ENCODE measurements around the gene ZNF891. TPM values are rescaled to one million over a fixed set of nuclear protein-coding genes. Genes with fewer than 3 reads are reported as not detected.

The ZNF891 gene
- total RNA-seq, 1 donor, result 1.4 TPM

DNA sequence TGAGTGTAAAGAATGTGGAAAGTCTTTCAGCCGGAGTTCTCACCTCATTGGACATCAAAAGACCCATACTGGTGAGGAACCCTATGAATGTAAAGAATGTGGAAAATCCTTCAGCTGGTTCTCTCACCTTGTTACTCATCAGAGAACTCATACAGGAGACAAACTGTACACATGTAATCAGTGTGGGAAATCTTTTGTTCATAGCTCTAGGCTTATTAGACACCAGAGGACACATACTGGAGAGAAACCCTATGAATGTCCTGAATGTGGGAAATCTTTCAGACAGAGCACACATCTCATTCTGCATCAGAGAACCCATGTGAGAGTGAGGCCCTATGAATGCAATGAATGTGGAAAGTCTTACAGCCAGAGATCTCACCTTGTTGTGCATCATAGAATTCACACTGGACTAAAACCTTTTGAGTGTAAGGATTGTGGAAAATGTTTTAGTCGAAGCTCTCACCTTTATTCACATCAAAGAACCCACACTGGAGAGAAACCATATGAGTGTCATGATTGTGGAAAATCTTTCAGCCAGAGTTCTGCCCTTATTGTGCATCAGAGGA, 26.1 kb upstream of the ZNF891 start:
- Histone ChIP-seq H4K20me1 (ENCODE audit: insufficient read depth, low read length) (no peaks in the 10 kb centered on the region), H2AFZ (ENCODE audit: low read length) (no peak overlapping the region), H3K27ac (ENCODE audit: low read depth, low read length) (no peak overlapping the region), H3K79me2 (ENCODE audit: insufficient read depth, low read length) (no peaks in the 10 kb centered on the region), H3K4me2 (ENCODE audit: insufficient read depth, low read length) (no peak overlapping the region), H3K4me3 (ENCODE audit: insufficient read depth, low read length) (no peak overlapping the region), H3K4me1 (ENCODE audit: insufficient read depth, low read length) (no peaks in the 10 kb centered on the region), H3K9me3 (ENCODE audit: low read depth, low read length) (peaks cover 26% of the 10 kb centered on the region), H3K27me3 (ENCODE audit: insufficient read depth, low read length) (no peaks in the 10 kb centered on the region), H3K36me3 (ENCODE audit: insufficient read depth, low read length) (peaks cover 27% of the 10 kb centered on the region)
- DNase-seq (ENCODE audit: insufficient read length, low spot score, missing footprints), result no peak
- TF ChIP-seq, protein P1, sequence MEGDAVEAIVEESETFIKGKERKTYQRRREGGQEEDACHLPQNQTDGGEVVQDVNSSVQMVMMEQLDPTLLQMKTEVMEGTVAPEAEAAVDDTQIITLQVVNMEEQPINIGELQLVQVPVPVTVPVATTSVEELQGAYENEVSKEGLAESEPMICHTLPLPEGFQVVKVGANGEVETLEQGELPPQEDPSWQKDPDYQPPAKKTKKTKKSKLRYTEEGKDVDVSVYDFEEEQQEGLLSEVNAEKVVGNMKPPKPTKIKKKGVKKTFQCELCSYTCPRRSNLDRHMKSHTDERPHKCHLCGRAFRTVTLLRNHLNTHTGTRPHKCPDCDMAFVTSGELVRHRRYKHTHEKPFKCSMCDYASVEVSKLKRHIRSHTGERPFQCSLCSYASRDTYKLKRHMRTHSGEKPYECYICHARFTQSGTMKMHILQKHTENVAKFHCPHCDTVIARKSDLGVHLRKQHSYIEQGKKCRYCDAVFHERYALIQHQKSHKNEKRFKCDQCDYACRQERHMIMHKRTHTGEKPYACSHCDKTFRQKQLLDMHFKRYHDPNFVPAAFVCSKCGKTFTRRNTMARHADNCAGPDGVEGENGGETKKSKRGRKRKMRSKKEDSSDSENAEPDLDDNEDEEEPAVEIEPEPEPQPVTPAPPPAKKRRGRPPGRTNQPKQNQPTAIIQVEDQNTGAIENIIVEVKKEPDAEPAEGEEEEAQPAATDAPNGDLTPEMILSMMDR (IDR thresholded peaks at IDR 0.05; ENCODE audit: extremely low read depth, low read depth, low read length), result no peak

DNA sequence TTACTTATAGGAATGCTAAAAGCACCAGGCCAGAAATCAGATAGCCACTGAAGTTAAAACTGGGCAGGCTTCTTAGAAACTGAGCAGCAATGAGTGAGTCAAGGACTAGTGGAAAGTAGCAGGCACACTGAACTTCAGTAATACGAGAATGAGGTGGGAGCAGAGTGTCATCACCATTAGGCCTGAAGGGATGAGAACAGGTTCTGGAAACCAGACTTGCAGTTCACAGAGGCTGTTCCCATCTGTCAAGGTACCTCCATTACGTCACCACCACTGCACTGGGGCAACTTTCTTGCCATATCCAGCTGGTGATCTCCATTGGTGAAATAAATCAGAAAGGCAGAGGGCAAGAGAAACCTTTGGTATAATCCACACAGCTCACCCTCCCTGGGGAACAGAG, 15.9 kb upstream of the ZNF891 start:
- no peak for DNase-seq (ENCODE audit: insufficient read length, low spot score, missing footprints)

DNA sequence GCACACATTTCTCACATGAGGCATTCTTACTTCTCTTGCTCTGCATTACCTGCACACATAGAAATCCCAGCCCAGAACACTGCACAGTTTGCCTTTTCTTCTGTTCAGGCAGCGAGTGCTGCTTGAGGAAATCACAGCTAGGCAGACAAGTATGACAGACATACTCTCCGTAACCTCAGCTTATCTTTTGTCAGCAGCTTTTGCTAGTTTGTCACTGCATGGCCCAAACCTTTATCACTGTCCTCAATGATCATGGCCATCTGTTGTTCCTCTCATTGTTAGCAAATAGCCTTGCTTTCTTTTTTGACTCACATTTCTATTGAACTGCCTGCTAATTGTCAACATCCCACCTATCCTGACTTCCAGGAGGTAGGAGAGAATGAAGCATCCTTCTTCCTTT, 5.7 kb upstream of the ZNF891 start:
- no peak overlapping the region for H3K4me2 ChIP-seq (ENCODE audit: insufficient read depth, low read length)
- H3K27ac ChIP-seq (ENCODE audit: low read depth, low read length), result no peak overlapping the region
- H3K27me3 ChIP-seq (ENCODE audit: insufficient read depth, low read length), result no peaks in the 10 kb centered on the region
- no peak for DNase-seq (ENCODE audit: insufficient read length, low spot score, missing footprints)
- H3K4me3 ChIP-seq (ENCODE audit: insufficient read depth, low read length), result no peak overlapping the region
- H4K20me1 ChIP-seq (ENCODE audit: insufficient read depth, low read length), result no peaks in the 10 kb centered on the region
- no peaks in the 10 kb centered on the region for H3K4me1 ChIP-seq (ENCODE audit: insufficient read depth, low read length)
- TF ChIP-seq, protein P1 (IDR thresholded peaks at IDR 0.05; ENCODE audit: extremely low read depth, low read depth, low read length), result no peak
- peaks cover 14% of the 10 kb centered on the region for H3K36me3 ChIP-seq (ENCODE audit: insufficient read depth, low read length)
- H3K79me2 ChIP-seq (ENCODE audit: insufficient read depth, low read length), result peaks cover 3% of the 10 kb centered on the region
- H3K9me3 ChIP-seq (ENCODE audit: low read depth, low read length), result peaks cover 8% of the 10 kb centered on the region
- H2AFZ ChIP-seq (ENCODE audit: low read length), result no peak overlapping the region

More for the DNA sequence above, 15.9 kb upstream of the ZNF891 start:
- no peaks in the 10 kb centered on the region for H3K79me2 ChIP-seq (ENCODE audit: insufficient read depth, low read length)
- no peaks in the 10 kb centered on the region for H3K4me1 ChIP-seq (ENCODE audit: insufficient read depth, low read length)
- TF ChIP-seq, protein P1 (IDR thresholded peaks at IDR 0.05; ENCODE audit: extremely low read depth, low read depth, low read length), result no peak
- H3K9me3 ChIP-seq (ENCODE audit: low read depth, low read length), result peaks cover 3% of the 10 kb centered on the region
- H3K4me2 ChIP-seq (ENCODE audit: insufficient read depth, low read length), result no peak overlapping the region
- H3K27me3 ChIP-seq (ENCODE audit: insufficient read depth, low read length), result no peaks in the 10 kb centered on the region
- H2AFZ ChIP-seq (ENCODE audit: low read length), result no peak overlapping the region
- H3K4me3 ChIP-seq (ENCODE audit: insufficient read depth, low read length), result no peak overlapping the region
- H3K27ac ChIP-seq (ENCODE audit: low read depth, low read length), result no peak overlapping the region
- no peaks in the 10 kb centered on the region for H4K20me1 ChIP-seq (ENCODE audit: insufficient read depth, low read length)
- peaks cover 4% of the 10 kb centered on the region for H3K36me3 ChIP-seq (ENCODE audit: insufficient read depth, low read length)

DNA sequence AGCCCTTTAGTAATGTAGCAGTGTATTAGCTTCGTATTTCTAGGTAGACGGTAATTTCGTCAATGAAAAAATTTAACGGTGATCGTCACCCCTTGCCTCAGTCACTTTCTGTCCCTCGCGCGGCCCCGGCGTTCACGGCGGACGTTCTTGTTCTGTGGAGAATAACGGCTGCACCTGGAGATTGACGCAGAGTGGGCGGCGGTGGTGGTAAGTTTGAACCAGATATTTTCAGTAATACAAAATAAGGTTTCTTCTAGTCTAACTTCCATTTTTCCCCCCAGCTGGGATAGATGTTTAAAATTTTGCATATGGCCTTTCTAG, 694 bp upstream of the ZNF891 start:
- Histone ChIP-seq H3K4me3 (ENCODE audit: insufficient read depth, low read length) (peak overlapping the region; percentile 88), H3K4me1 (ENCODE audit: insufficient read depth, low read length) (no peaks in the 10 kb centered on the region), H3K27me3 (ENCODE audit: insufficient read depth, low read length) (no peaks in the 10 kb centered on the region), H4K20me1 (ENCODE audit: insufficient read depth, low read length) (no peaks in the 10 kb centered on the region), H3K9me3 (ENCODE audit: low read depth, low read length) (peaks cover 3% of the 10 kb centered on the region), H3K4me2 (ENCODE audit: insufficient read depth, low read length) (peak overlapping the region; percentile 94), H2AFZ (ENCODE audit: low read length) (peak overlapping the region; percentile 99), H3K36me3 (ENCODE audit: insufficient read depth, low read length) (peaks cover 9% of the 10 kb centered on the region), H3K27ac (ENCODE audit: low read depth, low read length) (peak overlapping the region; percentile 98), H3K79me2 (ENCODE audit: insufficient read depth, low read length) (peaks cover 3% of the 10 kb centered on the region)
- TF ChIP-seq, protein P1 (IDR thresholded peaks at IDR 0.05; ENCODE audit: extremely low read depth, low read depth, low read length), result no peak
- no peak for DNase-seq (ENCODE audit: insufficient read length, low spot score, missing footprints)

Measured in osteoblast (primary cell).